ENCODE results near the gene TRUB2. TPM values are rescaled to one million over a fixed set of nuclear protein-coding genes. Genes with fewer than 3 reads are reported as not detected.

TRUB2 gene
- total and polyA plus RNA-seq, 2 of the 13 experiments (the other 11 are each of a cell fraction or from before 2014, with no cell fraction given): 22.3 to 41.2 TPM

DNA sequence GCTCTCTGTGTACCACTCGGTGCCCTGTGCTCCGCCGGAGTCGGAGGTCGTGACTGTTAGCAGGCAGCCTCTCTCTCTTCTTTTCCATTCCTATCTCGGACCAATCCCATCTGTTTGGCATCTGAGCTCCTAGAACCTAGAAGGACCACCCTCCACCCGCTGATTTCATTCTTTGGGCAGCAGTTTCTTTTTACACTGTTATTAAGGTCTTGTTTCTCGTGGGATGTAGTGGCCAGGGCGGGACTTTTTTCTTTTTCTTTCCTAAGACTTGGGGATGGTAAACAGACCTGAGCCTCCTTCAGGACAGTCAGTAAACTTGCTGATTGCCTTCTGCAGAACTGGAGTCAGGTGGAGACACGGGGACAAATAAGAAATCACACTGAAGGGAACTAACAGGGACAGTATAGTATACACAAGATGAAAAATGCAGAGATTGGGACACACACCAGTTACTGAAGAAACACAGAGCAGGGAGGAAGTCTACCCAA is 49.4 kb upstream of the TRUB2 start (continued):
- TF ChIP-seq, protein P1, sequence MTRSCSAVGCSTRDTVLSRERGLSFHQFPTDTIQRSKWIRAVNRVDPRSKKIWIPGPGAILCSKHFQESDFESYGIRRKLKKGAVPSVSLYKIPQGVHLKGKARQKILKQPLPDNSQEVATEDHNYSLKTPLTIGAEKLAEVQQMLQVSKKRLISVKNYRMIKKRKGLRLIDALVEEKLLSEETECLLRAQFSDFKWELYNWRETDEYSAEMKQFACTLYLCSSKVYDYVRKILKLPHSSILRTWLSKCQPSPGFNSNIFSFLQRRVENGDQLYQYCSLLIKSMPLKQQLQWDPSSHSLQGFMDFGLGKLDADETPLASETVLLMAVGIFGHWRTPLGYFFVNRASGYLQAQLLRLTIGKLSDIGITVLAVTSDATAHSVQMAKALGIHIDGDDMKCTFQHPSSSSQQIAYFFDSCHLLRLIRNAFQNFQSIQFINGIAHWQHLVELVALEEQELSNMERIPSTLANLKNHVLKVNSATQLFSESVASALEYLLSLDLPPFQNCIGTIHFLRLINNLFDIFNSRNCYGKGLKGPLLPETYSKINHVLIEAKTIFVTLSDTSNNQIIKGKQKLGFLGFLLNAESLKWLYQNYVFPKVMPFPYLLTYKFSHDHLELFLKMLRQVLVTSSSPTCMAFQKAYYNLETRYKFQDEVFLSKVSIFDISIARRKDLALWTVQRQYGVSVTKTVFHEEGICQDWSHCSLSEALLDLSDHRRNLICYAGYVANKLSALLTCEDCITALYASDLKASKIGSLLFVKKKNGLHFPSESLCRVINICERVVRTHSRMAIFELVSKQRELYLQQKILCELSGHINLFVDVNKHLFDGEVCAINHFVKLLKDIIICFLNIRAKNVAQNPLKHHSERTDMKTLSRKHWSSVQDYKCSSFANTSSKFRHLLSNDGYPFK (CRISPR knock-in tag; IDR thresholded peaks at IDR 0.05; ENCODE audit: borderline replicate concordance): 0 out of 2 replicates have a peak, but pooled peaks have one; percentile 3
- TF ChIP-seq ZNF234 (CRISPR knock-in tag; conservative IDR thresholded peaks at IDR 0.05): no peak
- TF ChIP-seq, protein P2, sequence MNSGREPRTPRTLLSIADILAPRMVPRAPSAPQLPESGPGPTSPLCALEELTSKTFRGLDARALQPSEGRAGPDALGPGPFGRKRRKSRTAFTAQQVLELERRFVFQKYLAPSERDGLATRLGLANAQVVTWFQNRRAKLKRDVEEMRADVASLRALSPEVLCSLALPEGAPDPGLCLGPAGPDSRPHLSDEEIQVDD (CRISPR knock-in tag; IDR thresholded peaks at IDR 0.05; ENCODE audit: borderline replicate concordance): no peak
- no peak for TF ChIP-seq CREB1 (IDR thresholded peaks at IDR 0.05)
- TF ChIP-seq CREB1 (CRISPR knock-in tag; IDR thresholded peaks at IDR 0.05): no peak; the same call in 1 of the 2 replicates
- no peak for TF ChIP-seq ZNF337 (CRISPR knock-in tag; IDR thresholded peaks at IDR 0.05; ENCODE audit: borderline replicate concordance, low read depth)

DNA sequence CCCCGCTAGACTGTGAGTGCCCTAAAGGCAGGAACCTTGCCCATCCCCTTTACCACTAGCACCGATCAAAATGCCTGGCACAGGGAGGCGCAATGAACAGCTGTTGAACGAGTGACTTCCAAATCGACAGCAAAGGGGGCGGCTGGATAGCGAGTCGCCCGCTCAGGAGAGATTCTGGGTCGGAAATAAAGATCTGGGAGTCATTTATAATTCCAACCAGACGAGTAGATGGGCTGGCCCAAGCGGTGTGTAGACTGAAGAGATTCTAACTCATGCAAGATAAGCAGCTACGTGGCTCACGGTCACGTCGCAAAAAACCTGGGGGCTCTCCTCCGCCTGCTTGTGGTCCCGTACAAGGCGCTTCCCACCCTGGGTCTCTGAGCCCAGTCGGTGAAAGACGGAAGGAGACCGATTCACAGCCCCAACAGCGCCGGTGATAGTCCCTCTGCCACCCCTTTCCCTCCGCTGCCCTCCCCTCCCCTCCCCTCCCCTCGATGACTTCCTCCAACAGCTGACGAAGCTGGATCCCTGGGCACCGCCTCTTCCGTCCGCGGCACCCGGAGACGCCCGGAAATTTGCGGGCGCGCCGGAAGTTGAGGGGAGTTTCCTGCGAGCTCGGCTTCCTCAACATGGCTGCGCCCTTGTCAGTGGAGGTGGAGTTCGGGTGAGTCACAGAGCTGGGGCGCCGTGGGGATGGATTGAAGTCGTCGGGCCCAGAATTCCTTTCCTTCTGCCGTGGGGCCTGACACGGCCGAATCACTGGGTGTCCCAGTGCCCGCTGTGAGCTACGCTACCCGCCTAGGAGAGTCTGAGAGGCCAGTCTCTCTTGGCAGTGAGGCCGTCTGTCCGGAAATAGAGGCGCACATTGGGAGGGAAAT is 48.7 kb upstream of the TRUB2 start, which contains the start of gene URM1:
URM1 (plus strand) TSS at position 623 of the 878 bp plus-strand sequence; CDS start at position 630, 7 bp downstream.
- peaks cover 37% of the 10 kb centered on the region for H3K79me2 ChIP-seq (ENCODE audit: insufficient read depth, low read length)
- 1% methylated on average over 43 of the region's 55 CpGs for WGBS (ENCODE audit: low lambda C conversion rate)
- intact Hi-C loops (cut with micrococcal nuclease; ENCODE audit: unreplicated experiment) (loop anchor here (2.0 kb wide), 1 partner anchor 42 kb away; no protein-coding TSS in a partner anchor), in situ Hi-C loops (cut with HindIII; ENCODE audit: extremely low pct_ligation_motif_present, low pct_unique_long_range_greater_than_20kb) (no loop called here)
- H2AFZ ChIP-seq (ENCODE audit: low read length): no peak within 1 kb of the TSS
- ChIA-PET POLR2A (interaction anchor here (0.6 to 1.9 kb wide), 15 partner anchors 9 to 95 kb away, joined by 3 to 19 read pairs (median 4); partner anchors contain the start of genes CERCAM, GOLGA2, ODF2 and SLC27A4), CTCF (ENCODE audit: low intra/inter-chr PET ratio, low total read pairs) (interaction anchor here (0.8 kb wide), 1 partner anchor 42 kb away, joined by 3 read pairs; no protein-coding TSS in a partner anchor)
- peak within 1 kb of the TSS; percentile 69 for H3K27ac ChIP-seq (ENCODE audit: extremely low read length, insufficient read depth, low read length)
- H4K20me1 ChIP-seq (ENCODE audit: insufficient read depth, low read length): no peaks in the 10 kb centered on the region
- ATAC-seq: peak; percentile 95
- H3K9me3 ChIP-seq (ENCODE audit: low read length): no peaks in the 10 kb centered on the region
- peaks cover 1 to 13% of the 10 kb centered on the region in 2 experiments; a peak in 1 of 5 replicates for H3K36me3 ChIP-seq (replicated peaks in 1 of 2; ENCODE audit: control insufficient read depth in 1 of 2, insufficient read depth in 2 of 2, low read length in 2 of 2)
- DNase-seq (ENCODE audit: low spot score): peak; percentile 93
- peak within 1 kb of the TSS; percentile 87 to 92 (median 92) for H3K4me3 ChIP-seq (replicated peaks in 1 of 3; ENCODE audit: insufficient read depth in 1 of 3, low read depth in 2 of 3, low read length in 3 of 3)
- peak within 1 kb of the TSS; percentile 95 for H3K9ac ChIP-seq (ENCODE audit: insufficient read depth, low read depth, low read length)
- TSS peak; percentile 99 for BruUV-seq (replicated peaks)
- H3K27me3 ChIP-seq (ENCODE audit: control insufficient read depth in 1 of 2, insufficient read depth in 2 of 2, low read length in 2 of 2): peaks cover 1 to 3% of the 10 kb centered on the region in 2 experiments; a peak in 2 of 5 replicates
- H3K4me2 ChIP-seq (ENCODE audit: low read depth, low read length): peak within 1 kb of the TSS; percentile 77
- FAIRE-seq: peak; percentile 66
- H3K4me1 ChIP-seq (ENCODE audit: insufficient read depth, low read length): peaks cover 15% of the 10 kb centered on the region
- TF ChIP-seq, protein P3, sequence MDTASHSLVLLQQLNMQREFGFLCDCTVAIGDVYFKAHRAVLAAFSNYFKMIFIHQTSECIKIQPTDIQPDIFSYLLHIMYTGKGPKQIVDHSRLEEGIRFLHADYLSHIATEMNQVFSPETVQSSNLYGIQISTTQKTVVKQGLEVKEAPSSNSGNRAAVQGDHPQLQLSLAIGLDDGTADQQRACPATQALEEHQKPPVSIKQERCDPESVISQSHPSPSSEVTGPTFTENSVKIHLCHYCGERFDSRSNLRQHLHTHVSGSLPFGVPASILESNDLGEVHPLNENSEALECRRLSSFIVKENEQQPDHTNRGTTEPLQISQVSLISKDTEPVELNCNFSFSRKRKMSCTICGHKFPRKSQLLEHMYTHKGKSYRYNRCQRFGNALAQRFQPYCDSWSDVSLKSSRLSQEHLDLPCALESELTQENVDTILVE (CRISPR knock-in tag; IDR thresholded peaks at IDR 0.05): peak; percentile 33; the same call in 1 of the 2 replicates
- peak; percentile 83 for TF ChIP-seq SIN3B (IDR thresholded peaks at IDR 0.05; ENCODE audit: low read length)
- TF ChIP-seq KDM2A (CRISPR knock-in tag; IDR thresholded peaks at IDR 0.05; ENCODE audit: borderline replicate concordance, low read depth): peak; percentile 58; the same call in 1 of the 2 replicates
- peak; percentile 61; the same call in 1 of the 2 replicates for TF ChIP-seq ELF3 (CRISPR knock-in tag; IDR thresholded peaks at IDR 0.05)
- TF ChIP-seq, protein P4, sequence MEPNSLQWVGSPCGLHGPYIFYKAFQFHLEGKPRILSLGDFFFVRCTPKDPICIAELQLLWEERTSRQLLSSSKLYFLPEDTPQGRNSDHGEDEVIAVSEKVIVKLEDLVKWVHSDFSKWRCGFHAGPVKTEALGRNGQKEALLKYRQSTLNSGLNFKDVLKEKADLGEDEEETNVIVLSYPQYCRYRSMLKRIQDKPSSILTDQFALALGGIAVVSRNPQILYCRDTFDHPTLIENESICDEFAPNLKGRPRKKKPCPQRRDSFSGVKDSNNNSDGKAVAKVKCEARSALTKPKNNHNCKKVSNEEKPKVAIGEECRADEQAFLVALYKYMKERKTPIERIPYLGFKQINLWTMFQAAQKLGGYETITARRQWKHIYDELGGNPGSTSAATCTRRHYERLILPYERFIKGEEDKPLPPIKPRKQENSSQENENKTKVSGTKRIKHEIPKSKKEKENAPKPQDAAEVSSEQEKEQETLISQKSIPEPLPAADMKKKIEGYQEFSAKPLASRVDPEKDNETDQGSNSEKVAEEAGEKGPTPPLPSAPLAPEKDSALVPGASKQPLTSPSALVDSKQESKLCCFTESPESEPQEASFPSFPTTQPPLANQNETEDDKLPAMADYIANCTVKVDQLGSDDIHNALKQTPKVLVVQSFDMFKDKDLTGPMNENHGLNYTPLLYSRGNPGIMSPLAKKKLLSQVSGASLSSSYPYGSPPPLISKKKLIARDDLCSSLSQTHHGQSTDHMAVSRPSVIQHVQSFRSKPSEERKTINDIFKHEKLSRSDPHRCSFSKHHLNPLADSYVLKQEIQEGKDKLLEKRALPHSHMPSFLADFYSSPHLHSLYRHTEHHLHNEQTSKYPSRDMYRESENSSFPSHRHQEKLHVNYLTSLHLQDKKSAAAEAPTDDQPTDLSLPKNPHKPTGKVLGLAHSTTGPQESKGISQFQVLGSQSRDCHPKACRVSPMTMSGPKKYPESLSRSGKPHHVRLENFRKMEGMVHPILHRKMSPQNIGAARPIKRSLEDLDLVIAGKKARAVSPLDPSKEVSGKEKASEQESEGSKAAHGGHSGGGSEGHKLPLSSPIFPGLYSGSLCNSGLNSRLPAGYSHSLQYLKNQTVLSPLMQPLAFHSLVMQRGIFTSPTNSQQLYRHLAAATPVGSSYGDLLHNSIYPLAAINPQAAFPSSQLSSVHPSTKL (CRISPR knock-in tag; IDR thresholded peaks at IDR 0.05): peak; percentile 33; the same call in 1 of the 2 replicates
- peak; percentile 25 for TF ChIP-seq RXRB (CRISPR knock-in tag; IDR thresholded peaks at IDR 0.05; ENCODE audit: borderline replicate concordance)
